AG20443 (cell line): ENCODE data around the gene MAGOHB.

ENCODE experiments used
- DNase-seq: peaks from one replicate; pipeline ENCODE4 v3.0.0; 2012; ENCODE audit warnings: low spot score, mixed read lengths

The MAGOHB gene

GRCh38 chr12:10554756-10555481, 58.5 kb downstream of the MAGOHB start:
- DNase-seq: no peak

- DNase-seq: no peak
Observed at GRCh38 chr12:10554228-10554755, 59.1 kb downstream of the MAGOHB start.
